8988T (cell line): Measurements from ENCODE around the gene KCNQ5.
"Not testable (repeated sequence)": the region's sequence is repeated elsewhere in the genome, so short reads cannot be mapped to it uniquely, and the experiment has no call there.

Experiments used
- DNase-seq: peaks from one replicate; pipeline ENCODE4 v3.0.0; 2011

Gene KCNQ5

GRCh38 chr6:73209117-73209516 is 587.3 kb downstream of the KCNQ5 start:
- DNase-seq: no peak

GRCh38 chr6:73216859-73217258 is 595.0 kb downstream of the KCNQ5 start:
- no peak for DNase-seq

DNA sequence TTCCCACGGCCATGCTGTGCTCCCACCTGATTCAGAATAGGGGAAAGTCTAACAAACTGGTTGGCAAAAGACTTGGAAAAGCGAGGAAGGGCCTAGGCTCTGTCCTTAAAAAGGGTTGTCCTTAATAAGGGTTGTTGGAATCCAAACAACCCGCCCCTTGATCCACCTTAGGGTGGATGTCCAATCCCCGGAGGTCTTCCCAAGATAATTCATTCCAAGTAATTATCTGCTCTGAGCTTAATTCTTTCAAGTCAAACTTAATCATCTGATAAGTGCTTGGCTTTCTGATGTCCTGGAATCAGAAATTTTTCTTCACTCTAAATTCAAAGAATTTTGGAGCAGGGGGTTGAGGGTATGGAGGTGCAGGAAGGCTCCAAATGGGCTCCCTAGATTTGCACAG is 603.5 kb downstream of the KCNQ5 start, which contains the start of gene KHDC1L:
Gene KHDC1L, minus strand, starts transcription at position 101 of the 400 bp plus-strand sequence. Its CDS starts 88 bp downstream, at position 13.
- DNase-seq: no peak

GRCh38 chr6:73227606-73228255 is 605.9 kb downstream of the KCNQ5 start:
- DNase-seq: no peak

- DNase-seq: no peak
Observed at GRCh38 chr6:73231986-73232391, 610.1 kb downstream of the KCNQ5 start.

GRCh38 chr6:73233048-73233447 is 611.2 kb downstream of the KCNQ5 start:
- DNase-seq: no peak

- DNase-seq: not testable (repeated sequence)
Observed at GRCh38 chr6:73233971-73234370, 612.1 kb downstream of the KCNQ5 start.

- no peak for DNase-seq
Observed at GRCh38 chr6:73234733-73235132, 612.9 kb downstream of the KCNQ5 start.

- no peak for DNase-seq
Observed at GRCh38 chr6:73236144-73236750, 614.4 kb downstream of the KCNQ5 start.

DNA sequence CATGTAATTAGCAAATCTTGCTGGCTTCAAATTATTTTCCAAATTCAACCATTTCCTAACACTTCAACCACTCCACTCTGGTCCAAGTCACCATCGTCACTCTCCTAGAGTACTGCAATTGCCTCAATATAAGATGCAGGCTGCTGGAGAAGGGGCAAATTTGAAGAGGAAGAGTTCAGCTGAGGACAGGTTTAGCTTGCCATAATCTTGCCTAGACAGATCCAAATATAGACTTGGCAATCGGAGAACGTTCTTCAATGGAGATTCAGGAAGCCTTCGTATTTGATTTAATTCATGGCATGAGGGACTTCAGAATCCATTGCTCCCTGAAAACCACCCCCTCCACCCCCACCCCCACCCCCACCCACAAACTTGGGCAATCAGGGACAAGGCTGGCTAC is 618.9 kb downstream of the KCNQ5 start:
- no peak for DNase-seq

GRCh38 chr6:73242001-73242400 is 620.1 kb downstream of the KCNQ5 start:
- no peak for DNase-seq
